Activated CD4-positive, CD25-positive, alpha-beta regulatory T cell treated with anti-CD3 and anti-CD28 coated beads, Interleukin-2, amount 50 U/mL, for 24 hours (primary cell): Measurements from ENCODE around the gene SHANK2.

Source experiments
- ATAC-seq, 2 donors: fragments of 150-1000 bp; cut with Tn5 transposase; one replicate each; pipeline ENCODE4 v1.10.0; 2021; ENCODE audit warnings: mild to moderate bottlenecking in 1 of 2, moderate library complexity in 1 of 2

The SHANK2 gene

DNA sequence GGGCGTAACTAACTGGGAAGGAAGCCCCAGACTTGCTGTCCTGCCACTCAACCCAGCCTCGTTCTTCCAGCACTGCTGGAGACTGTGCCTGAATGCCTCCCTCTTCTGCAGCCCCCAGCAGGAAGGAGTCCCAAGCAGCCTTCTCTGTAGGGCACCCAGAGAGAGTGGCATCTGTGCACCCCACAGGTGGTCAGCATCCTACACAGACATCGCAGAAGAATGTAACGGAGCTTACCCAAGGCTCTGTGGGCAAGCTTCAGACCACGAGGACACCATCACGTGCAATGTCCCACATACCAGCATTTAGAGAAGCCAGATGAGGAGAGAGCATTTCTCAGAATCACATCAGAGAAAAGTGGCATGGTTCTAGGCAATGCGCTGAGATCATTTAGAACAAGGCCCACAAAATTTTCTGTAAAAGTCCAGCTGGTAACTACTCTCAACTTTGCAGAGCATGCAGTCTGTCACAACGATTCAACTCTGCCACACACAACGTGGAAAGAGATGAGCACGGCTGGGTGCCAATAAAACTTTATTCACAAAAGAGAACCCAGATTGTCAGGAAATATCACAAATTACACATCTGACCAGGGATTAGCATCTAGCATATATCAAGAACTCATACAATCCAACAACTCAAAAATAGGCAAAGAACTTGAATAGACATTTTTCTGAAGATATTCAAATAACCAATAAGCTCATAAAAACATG lies 33.4 kb downstream of the SHANK2 start:
- no peak for ATAC-seq

DNA sequence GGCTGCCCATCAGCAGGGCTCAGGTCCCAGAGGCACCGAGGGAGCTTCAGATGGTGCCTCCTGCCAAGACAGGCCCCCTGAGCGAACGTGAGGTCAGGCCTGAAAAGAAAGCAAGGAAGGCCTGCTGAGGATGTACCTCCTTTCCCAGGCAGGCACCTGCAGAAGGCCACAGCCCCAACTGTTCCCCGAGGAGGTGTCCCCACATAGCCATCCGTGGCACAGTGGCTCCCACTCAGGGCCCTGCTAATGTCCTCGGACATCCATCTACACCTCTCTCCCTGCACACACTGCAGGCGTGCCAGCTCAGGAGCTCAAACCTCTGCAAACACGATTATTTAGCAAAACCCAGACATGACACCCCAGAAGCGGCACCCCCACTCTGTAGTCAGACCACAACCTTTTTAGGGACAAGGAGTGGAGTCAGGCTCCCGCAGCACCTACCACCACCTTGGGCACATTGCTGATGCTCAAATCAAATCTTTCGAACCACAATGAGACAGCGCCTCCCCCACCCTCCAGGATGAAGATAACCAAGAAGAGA lies 36.9 kb downstream of the SHANK2 start:
- no peak for ATAC-seq

DNA sequence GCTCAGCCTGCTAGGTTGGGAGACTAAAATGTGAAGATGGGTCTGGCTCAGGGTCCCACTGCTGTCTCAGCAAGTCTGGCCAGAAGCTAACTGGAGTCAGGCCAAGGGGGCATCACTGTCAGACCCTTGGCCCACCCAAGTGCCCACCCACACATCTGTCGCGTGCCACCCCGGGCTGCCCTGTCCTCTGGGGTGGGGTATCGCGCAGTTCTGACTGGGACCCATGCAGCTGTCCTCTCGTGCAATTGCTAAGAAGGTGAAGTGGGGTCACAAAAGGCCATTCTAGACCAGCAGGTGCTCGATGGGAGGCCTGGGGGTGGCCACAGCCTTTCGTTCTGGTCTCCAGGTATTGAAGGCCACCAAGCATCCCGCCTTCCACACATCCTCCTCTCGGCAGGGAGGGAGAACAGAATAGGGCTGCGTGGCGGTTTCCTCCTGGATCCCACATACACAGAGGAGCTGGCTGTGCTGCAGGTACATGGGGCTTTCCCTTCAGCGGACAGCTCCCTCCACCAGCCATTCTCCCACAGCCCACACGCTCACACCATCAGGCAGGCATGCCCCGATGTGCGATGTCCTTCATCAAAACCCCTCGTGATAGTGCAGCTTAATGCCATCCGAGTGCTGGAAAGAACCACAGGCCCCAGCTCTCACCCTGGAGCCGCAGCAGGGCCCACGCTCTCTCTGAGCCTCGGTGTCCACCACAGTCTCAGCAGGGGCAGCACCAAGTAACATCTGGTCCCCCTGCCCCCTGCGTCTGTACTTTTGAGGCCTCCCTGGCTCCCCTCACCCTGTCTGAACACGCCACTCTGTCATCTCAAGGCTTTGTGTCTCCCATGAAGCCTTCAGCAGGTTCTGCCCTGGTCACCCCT lies 37.6 kb downstream of the SHANK2 start:
- no peak for ATAC-seq

DNA sequence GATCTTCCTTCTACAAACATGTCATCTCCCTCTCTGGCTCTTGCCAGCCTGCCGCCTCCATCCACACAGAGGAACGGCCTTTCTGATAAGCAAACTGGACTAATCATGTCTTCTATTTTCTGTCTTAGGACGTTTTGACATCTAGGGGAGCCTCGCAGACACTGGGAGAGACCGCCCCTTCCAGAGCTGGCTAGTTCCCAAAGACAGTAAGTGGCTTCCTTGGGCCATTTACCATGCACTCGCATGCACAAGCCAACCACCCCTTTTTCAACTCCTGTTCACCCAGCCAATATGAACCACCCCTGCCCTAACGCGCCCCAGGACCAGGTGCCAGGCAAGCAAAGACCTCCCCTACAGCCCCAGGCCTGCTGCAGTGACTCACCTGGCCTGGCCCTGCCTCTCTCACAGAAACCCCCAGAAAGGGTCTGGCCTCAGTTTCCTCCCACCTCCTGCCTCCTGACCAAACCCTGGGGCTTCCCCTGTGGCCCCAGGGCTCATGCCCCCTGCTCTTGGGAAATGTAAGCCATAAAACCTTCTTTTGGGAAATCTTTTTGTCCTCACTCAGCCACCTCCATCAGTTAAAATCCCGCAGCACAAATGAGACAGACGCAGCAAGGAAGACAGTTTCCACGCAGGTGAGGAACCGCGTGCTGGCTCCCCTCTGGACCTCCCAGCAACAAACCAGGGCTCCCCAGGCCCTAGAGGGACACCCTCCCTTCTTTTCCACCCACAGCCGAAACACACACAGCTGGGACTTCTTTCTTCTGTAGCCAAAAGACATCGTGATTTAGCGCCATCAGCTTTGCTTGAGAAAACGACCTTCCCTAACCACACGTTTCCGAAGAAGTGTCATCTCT lies 38.5 kb downstream of the SHANK2 start:
- ATAC-seq: no peak

DNA sequence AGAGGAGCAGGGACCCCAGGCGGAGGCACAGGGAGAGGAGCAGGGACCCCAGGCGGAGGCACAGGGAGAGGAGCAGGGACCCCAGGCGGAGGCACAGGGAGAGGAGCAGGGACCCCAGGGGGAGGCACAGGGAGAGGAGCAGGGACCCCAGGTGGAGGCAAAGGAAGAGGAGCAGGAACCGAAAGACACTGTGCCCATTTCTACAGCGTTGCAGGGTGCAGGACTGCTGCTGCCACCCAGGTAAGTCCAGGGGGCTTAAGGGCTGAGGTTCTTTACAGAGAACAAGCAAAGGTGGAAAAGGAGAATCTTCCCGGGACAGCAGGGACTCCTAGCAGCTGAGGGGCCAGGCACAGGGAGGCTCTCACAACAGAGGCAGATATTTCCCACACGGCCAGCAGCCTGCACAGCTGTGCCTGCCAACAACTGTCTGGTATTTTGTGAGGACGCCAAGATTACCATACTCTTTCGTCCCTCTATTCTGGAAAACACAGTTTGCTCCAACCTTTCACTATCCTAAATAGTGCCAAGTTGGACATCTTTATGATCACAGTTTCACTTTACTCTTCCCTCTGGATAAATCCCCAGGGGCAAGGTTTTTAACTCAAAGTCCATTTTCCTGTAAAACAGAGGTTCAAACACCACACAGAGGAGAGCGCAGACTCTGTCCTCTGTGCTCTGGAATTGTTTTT lies 39.4 kb downstream of the SHANK2 start:
- ATAC-seq: no peak

DNA sequence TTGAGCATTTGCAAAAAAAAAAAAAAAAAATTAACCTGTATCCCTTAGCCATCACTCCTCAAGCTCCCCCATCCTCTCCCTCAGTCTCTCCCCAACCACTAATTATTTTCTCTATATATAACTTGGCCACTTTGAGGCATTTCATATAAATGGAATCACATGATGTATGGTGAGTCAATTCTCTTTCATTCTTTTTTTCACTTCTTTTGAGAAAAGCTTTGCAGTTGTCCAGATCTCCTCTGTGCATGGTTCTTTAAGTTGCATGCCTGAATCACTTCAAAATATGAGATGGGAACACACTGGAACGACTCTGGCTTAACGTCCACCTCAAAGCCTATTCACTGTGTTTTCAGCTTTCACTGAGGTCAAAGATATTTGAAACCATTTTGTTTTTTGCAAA lies 40.7 kb downstream of the SHANK2 start:
- ATAC-seq: no peak

DNA sequence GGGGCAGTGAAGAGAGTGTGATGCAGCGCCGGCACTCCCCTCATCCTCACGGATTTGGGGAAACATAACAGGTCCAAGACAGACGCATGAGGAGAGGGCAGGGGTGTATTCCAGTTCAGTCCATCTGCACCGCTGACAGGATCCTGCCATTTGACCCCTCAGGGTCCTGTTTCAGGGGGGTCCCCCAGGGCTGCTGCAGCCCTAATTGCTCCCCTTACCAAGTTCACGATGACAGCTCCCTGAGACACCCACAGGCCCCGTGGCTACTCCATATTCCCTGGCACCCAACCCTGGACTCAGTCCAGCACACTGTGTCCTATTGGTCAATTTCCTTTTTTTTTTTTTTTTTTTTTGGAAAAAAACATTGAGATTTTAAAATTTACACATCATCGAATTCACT lies 41.5 kb downstream of the SHANK2 start:
- no peak for ATAC-seq

DNA sequence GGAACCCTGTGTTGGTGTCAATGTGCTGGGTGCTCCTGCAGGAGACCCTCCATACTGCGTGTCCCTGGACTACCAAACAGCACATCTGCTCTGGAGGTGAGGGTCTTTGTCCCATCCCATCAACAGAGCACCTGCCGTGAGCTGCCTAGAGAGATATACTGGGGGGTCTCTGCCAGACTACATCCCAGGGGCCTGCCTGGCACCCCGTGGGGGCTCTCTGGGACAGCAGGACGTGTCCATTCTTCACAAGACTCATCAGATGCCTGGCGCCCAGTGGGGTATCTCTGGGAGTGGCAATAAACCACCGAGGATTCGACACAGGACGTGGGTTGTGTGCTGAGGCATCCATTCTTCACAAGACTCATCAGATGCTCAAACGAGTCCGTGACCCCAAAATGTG lies 42.7 kb downstream of the SHANK2 start:
- ATAC-seq: no peak

DNA sequence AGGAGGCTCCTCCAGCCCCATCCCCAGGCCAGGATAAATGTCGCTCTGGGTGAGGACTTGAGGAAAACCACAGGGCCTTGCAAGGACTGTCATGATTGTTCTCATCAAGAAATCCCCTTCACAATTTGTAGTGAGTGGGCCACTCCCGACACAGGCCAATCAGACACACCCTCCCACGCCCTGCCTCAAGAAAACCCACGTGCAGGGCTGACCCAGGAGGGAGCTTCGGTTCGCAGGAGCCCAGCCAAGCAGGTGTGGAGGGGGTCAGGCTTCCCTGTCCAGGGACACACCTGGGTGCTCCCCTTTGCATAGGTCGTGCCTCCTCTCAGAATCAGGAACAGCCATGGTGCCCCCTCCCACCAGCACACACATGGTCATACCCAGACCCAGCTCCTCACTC lies 43.2 kb downstream of the SHANK2 start:
- no peak for ATAC-seq

DNA sequence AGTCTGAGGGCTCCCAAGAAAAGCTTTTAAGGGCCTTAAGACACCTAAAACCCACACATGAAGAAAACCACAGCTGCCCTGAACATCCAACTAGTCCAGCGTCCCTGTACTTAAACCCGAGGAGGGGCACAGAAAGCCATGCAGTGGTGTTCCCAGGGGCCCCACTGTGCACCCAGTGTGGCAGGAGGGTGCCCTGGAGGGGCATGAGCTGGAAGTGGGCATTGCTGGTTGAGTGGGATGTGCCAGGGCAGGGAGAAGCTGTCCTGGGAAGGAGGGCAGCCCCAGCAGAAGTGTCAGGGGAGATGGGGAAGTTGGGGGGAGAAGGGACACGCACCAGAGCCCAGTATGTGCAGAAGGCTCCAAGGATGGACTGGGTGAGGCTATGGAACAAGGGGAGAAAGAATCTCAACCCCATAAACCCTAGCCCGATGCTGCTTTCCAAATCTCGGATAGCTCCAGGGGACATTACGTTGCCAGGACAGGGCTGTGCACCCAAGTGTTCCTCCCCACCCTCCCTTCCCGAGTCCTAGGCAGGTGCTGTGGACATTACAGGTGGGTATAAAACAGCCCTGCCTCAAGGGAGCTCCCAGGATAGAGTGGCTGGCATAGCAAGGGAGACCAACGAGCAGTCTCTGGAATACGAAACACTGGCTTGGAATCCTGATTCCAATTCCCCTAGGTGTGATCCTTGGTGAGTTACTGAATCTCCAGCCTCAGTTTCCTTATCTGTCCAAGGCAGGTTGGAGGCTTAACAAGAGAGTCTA lies 44.2 kb downstream of the SHANK2 start:
- no peak for ATAC-seq

DNA sequence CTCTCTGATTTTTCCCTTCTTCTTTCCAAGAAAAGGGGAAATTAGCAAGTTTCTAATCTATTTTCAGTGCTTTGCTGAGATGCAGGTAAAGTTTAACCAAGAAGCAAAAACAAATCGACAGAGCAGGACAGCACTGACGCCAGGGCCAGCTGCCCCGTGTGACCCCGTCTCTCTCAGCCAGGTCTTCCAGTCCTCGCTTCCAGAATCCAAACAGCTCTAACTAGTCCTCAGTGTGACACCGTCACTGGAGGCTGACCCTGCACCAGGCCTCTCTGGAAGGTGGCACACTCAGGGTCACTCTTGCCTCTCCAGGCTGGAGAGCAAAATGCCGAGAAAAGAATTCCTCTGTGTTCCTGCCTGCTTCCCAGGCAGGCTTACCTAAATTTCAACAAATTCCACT lies 44.8 kb downstream of the SHANK2 start:
- ATAC-seq: no peak

DNA sequence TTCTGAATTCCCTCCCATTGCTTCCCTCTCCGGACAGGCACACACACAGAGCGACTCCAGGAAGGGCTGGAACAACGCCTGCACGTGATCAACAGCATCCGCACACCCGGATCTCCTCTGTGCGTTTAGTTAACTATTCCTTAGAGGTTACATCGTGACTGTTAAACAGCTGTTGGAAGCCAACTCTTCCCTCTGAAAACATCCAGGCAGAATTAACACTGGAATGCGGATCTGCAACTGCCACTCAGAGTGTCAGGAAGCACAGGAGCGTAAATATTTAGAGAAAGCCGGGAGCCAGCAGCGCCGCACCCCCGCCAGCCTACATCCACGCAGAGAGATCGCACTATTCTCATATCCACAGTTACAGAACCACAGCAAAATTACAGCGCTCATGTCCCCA lies 46.2 kb downstream of the SHANK2 start:
- no peak for ATAC-seq

DNA sequence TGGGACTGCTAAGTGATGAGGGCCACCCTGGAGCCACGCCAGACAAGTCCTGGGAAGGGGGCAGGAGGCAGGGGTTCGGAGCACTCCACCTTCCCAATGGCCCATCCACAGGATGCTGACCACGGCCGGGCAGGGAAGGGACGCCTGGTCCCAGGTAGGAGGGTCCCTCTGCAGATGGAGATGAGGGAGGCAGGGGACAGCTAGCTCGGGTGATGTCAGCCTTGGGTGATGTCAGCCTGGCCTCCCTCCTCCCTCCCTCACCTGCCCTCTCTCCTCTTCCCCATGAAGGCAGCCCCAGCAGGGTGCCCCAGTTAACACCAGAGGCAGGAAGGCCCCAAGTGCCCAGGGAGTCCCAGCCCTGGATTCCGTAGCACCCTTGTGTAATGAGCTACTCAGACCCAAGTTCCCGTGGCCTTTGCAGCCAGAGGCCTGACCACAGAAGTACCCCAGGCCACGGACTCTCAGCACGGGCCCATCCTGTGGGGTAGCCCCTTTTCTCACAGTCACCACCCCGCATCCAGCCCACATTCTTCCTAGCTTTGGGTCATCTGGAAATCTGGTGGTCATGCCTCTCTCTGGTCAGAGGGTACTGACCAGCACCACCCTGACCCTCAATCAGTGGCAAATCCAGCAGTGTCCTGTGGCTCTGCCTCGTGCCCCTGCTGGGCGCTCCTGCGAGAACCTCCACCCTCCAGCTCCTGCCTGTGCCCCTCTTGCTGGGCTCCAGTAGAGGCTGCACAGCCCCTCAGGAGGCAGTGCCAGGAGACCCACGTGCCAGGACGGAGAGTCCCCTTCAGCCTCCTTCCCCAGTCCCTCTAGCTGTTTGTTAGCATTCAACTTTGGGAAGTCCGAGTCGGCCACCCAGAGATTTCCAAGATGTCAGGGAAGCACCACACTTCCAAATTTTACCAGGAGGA lies 47.4 kb downstream of the SHANK2 start:
- ATAC-seq: no peak

DNA sequence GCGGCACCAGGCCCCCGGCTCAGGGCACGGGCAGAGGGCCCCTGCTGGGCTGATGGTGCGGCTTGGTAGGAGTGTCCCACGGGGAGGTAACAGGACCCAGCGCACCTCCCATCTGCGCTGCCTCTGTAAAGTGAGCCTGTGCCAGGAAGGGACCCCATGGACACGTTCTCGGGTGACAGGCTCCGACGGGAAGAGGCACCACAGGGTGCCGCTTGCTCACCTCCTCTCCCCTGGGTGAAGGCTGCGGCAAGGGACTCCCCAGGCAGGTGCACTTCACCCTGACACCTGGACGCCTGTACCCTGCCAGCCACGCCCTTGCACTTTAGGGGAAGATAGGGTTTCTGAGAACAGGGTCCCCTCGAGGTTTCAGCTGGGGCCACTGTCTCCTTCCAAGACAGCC lies 48.1 kb downstream of the SHANK2 start:
- no peak for ATAC-seq

DNA sequence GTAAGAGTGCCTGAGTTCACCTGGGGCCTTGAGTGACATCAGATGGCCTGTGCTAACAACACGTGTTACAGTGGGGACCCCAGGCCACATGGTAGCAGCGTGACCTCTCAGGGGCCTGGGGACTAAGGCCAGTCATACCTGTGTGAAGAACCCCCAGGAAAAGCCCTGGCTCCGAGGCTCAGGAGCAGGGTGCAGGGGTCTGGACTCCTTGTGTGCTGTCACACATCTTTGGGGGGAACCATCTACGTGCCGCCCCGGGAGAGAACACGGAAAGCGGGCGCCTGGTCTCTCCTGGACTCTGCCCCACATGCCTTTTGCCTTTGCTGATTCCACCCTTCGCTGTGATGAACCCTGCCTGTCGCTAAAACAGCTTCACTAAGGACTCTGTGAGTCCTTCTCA lies 48.7 kb downstream of the SHANK2 start:
- ATAC-seq: no peak

DNA sequence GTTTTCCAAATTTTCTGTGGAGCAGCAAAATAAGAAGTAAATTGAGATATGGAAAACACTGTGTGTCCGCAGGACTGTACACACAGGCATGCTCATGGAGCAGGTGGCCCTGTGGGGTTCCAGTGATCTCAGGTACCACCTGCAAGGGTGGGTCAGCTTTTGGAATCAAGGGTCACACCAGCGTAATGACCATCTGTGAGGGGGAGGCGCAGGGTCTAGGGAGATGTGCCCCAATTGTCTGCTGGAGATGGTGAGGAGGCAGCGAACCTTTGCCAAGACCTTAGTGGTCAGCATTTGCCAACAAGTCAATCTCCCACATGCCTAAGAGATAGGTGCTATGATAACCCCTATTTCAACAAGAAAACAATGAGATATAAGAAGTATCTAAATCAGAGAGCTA lies 49.4 kb downstream of the SHANK2 start:
- no peak for ATAC-seq

DNA sequence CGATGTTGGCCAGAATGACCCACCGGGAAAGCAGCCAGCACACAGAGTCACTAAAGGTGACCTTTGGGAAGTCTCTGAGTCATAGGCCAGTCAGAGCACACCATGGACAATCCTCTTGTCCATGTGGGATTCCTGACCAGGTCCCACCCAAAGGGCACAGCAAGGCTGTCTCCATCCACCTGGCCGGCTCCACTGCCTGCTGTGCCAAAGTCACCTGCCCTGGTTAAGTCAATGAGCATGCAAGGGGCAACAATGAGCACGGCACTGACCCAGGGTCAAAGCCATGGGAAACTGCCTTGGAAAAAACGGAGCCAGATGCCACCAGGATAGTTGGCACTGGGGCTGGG lies 49.8 kb downstream of the SHANK2 start:
- no peak for ATAC-seq
